DMS53 (cell line): ENCODE measurements around the gene NKAIN4.
A peak's percentile ranks its signal among the peaks of the same experiment; 100 is the strongest.

Experiments used
- DNase-seq: peaks from one replicate; lab custom pipeline; 2025; lab: John Stamatoyannopoulos, UW

Gene NKAIN4

GRCh38 chr20:63254232-63254605 is at the start of gene NKAIN4:
Gene NKAIN4, minus strand, starts transcription at chr20:63254463. Its CDS starts 13 bp downstream, at chr20:63254450.
- DNase-seq, result no peak

GRCh38 chr20:63303095-63303666 is 48.9 kb upstream of the NKAIN4 start:
- DNase-seq, result no peak

GRCh38 chr20:63301671-63302070 is 47.4 kb upstream of the NKAIN4 start:
- no peak for DNase-seq

- no peak for DNase-seq
These were observed 44.6 kb upstream of the NKAIN4 start for GRCh38 chr20:63298731-63299312.

GRCh38 chr20:63297796-63298572 is 43.7 kb upstream of the NKAIN4 start:
- DNase-seq, result no peak

GRCh38 chr20:63297371-63297781 is 43.1 kb upstream of the NKAIN4 start:
- DNase-seq, result no peak

GRCh38 chr20:63296531-63297299 is 42.5 kb upstream of the NKAIN4 start:
- DNase-seq, result no peak

GRCh38 chr20:63295846-63296245 is 41.6 kb upstream of the NKAIN4 start:
- DNase-seq, result peak; percentile 39

- DNase-seq, result no peak
These were observed 41.2 kb upstream of the NKAIN4 start for GRCh38 chr20:63295422-63295821.

- DNase-seq, result no peak
These were observed 40.8 kb upstream of the NKAIN4 start for GRCh38 chr20:63295018-63295417.

GRCh38 chr20:63294536-63294900 is 40.3 kb upstream of the NKAIN4 start:
- DNase-seq, result no peak

- DNase-seq, result peak; percentile 28
These were observed 39.7 kb upstream of the NKAIN4 start for GRCh38 chr20:63293871-63294535.

- peak; percentile 40 for DNase-seq
These were observed 39.2 kb upstream of the NKAIN4 start for GRCh38 chr20:63293456-63293855.

- no peak for DNase-seq
These were observed 38.6 kb upstream of the NKAIN4 start, which contains the start of gene COL20A1 for GRCh38 chr20:63292904-63293303. Gene COL20A1, plus strand, starts transcription at chr20:63293186. Its CDS starts 1,922 bp downstream, at chr20:63295108.

GRCh38 chr20:63292292-63292701 is 38.0 kb upstream of the NKAIN4 start:
- DNase-seq, result no peak

GRCh38 chr20:63291811-63292210 is 37.5 kb upstream of the NKAIN4 start:
- peak; percentile 36 for DNase-seq

- peak; percentile 67 for DNase-seq
These were observed 36.6 kb upstream of the NKAIN4 start for GRCh38 chr20:63290677-63291472.

- peak; percentile 43 for DNase-seq
These were observed 35.9 kb upstream of the NKAIN4 start for GRCh38 chr20:63290136-63290676.

- DNase-seq, result no peak
These were observed 35.3 kb upstream of the NKAIN4 start for GRCh38 chr20:63289311-63290135.
